ENCODE measurements around the gene VKORC1. TPM values are rescaled to one million over a fixed set of nuclear protein-coding genes. Genes with fewer than 3 reads are reported as not detected.

Gene VKORC1
- total and polyA plus RNA-seq, 2 of the 8 experiments (the other 6 are each of a cell fraction or from before 2014, with no cell fraction given) = 84.1 to 483 TPM

- TF ChIP-seq MAX (IDR thresholded peaks at IDR 0.05) = peak; percentile 93
- TF ChIP-seq ATF3 (IDR thresholded peaks at IDR 0.05; ENCODE audit: insufficient read depth, low read depth, low read length) = no peak
- TF ChIP-seq BCL11A (IDR thresholded peaks at IDR 0.05; ENCODE audit: low read depth in 2 of 2, low read length in 2 of 2) = no peak
- peak; percentile 35; the same call in 1 of the 2 replicates for TF ChIP-seq SUZ12 (IDR thresholded peaks at IDR 0.05; ENCODE audit: low read length)
- TF ChIP-seq RFX5 (IDR thresholded peaks at IDR 0.05; ENCODE audit: borderline replicate concordance, low read depth, low read length) = no peak
- no peak for TF ChIP-seq CEBPB (IDR thresholded peaks at IDR 0.05; ENCODE audit: low read depth, low read length)
- TF ChIP-seq FOSL1 (IDR thresholded peaks at IDR 0.05; ENCODE audit: insufficient read depth, low read depth, low read length) = no peak
- no peak for TF ChIP-seq TCF12 (IDR thresholded peaks at IDR 0.05; ENCODE audit: low read depth, low read length)
- TF ChIP-seq CHD1 (IDR thresholded peaks at IDR 0.05; ENCODE audit: low read depth, low read length) = no peak
- no peak for TF ChIP-seq JUND (IDR thresholded peaks at IDR 0.05; ENCODE audit: low read length)
- no peak for TF ChIP-seq TEAD4 (IDR thresholded peaks at IDR 0.05; ENCODE audit: low read depth, low read length)
- peak; percentile 87 for TF ChIP-seq BACH1 (IDR thresholded peaks at IDR 0.05; ENCODE audit: low read length)
- no peak for TF ChIP-seq KDM5A (IDR thresholded peaks at IDR 0.05; ENCODE audit: low read length)
- no peak for TF ChIP-seq HDAC6 (IDR thresholded peaks at IDR 0.05; ENCODE audit: low read depth, low read length)
- TF ChIP-seq SIN3A (conservative IDR thresholded peaks at IDR 0.05 in 1 of 2, IDR thresholded peaks at IDR 0.05 in 1 of 2; ENCODE audit: low read depth in 1 of 2, low read length in 2 of 2) = peak; percentile 49 to 88; a peak in 2 of 4 replicates
- peak; percentile 82 to 95 (median 87) for TF ChIP-seq CTCF (IDR thresholded peaks at IDR 0.05; ENCODE audit: control extremely low read depth in 1 of 3, insufficient read depth in 1 of 3, low read depth in 1 of 3, low read length in 3 of 3)
- TF ChIP-seq RBBP5 (IDR thresholded peaks at IDR 0.05; ENCODE audit: borderline replicate concordance, low read depth, low read length) = no peak
- no peak for TF ChIP-seq ASH2L (IDR thresholded peaks at IDR 0.05; ENCODE audit: low read length)
- TF ChIP-seq GABPA (IDR thresholded peaks at IDR 0.05; ENCODE audit: borderline replicate concordance, insufficient read depth, low read length) = peak; percentile 54; the same call in 1 of the 2 replicates
- no peak for TF ChIP-seq POU5F1 (IDR thresholded peaks at IDR 0.05; ENCODE audit: low read depth, low read length)
- no peak for TF ChIP-seq SIX5 (IDR thresholded peaks at IDR 0.05; ENCODE audit: low read depth, low read length)
These were observed 47.8 kb upstream of the VKORC1 start (continued) for GRCh38 chr16:31142109-31143010.
